HG02938 (cell line): ENCODE measurements around the gene SPINT1.

Source experiments
- ATAC-seq: cut with Tn5 transposase; IDR thresholded peaks from one replicate; pipeline ENCODE4 v1.9.1; 2021; ENCODE audit warnings: mild to moderate bottlenecking, moderate library complexity; ENCODE audit not compliant: unreplicated experiment

The SPINT1 gene

DNA sequence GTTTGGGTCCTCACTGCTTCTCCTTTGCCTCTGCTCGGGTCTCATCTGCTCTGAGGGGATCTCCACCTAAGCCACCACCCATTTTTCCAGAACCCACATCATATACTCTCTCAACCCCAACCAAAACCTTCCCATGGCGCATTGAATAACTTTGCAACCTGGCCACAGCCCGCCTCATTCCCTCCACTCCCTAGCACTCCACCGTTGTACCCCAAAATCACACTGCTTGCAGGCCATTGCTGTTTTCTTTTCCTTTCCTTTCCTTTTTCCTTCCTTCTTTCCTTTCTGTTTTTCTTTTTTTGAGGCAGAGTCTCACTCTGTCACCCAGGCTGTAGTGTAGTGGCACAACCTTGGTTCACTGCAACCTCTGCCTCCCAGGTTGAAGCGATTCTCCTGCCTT, 47.3 kb downstream of the SPINT1 start:
- no peak for ATAC-seq

DNA sequence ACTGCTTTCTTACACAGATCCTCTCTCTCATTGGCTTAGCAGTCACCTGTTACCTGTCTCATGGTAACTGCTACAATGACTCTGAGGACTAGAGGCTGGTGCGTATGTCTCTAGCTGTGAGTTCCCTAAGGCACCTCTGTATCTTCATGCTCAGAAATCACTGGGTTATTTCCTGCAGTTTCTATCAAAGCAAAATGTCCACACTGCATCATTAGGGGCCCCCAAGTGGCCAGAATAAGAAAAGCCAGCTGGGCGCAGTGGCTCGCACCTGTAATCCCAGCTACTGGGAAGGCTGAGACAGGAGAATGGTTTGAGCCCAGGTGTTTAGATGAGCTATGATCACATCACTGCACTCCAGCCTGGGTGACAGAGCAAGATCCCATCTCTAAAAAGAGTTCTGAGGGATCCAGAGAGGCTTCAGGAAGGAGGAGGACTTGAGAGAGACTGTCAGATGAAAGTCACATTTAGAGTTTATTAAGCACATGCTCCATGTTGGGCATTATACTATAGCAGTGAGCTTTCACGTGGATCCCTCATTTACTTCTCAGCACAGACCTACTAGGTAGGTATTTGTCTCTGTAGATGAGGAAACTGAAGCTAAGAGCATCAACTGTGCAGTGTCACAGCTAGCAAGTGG, 48.1 kb downstream of the SPINT1 start:
- ATAC-seq = no peak

DNA sequence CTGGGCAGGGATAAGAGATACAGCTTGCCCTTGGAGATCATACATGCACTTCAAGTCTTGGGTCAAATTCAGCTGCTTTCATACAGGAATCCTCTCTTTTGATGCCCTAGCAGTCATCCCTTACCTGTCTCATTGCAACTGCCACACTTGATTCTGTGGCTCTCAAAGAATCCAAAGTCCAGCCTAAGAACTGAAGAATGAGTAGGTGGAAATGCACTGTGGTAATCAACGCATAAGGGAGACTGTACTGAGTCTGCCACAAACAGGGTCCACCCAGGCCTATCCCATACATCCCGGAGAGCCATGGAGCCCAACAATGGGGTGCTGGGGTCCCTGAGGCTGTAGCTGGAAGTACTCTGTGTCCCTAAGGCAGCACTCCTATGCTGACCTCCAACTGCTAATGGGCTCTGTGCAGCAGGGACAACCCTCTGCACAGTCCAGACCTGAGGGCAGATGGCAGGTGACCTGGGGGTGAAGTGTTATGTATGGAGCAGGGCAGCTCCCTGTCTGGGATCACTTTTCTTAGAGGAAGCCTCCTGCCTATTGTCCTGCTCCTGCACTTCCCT, 48.7 kb downstream of the SPINT1 start:
- ATAC-seq = no peak

DNA sequence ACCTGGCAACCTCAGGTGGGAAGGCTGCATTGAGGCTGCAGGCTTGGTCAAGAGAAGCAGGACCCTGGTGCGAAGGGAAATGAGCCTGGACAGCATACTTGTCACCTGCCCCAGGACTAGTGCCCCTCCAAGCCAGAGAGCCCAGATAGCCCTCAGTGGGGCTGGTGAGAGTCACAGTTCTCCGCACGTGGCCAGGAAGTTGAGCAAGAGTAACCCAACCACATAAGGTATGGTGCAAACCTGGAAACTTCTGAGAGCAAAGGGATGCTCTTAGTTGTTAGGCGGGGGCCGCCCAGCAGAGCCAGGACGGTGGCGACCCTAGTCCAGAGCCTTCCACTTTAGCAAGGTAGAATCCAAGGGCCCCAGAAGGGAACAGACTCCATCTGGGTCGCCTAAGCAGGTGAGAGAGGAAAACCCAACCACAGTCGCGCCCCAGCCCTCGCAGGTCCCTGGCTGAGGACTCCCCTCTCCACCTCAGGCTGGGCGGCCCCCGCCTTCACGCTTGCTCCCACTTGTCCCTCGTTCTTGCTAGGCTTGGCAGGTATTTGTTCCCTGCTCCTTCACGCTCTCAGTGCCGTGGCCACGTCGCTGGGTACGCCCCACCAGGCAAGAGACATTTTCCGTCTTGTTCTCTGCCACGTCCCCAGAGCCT, 49.3 kb downstream of the SPINT1 start:
- ATAC-seq = no peak

DNA sequence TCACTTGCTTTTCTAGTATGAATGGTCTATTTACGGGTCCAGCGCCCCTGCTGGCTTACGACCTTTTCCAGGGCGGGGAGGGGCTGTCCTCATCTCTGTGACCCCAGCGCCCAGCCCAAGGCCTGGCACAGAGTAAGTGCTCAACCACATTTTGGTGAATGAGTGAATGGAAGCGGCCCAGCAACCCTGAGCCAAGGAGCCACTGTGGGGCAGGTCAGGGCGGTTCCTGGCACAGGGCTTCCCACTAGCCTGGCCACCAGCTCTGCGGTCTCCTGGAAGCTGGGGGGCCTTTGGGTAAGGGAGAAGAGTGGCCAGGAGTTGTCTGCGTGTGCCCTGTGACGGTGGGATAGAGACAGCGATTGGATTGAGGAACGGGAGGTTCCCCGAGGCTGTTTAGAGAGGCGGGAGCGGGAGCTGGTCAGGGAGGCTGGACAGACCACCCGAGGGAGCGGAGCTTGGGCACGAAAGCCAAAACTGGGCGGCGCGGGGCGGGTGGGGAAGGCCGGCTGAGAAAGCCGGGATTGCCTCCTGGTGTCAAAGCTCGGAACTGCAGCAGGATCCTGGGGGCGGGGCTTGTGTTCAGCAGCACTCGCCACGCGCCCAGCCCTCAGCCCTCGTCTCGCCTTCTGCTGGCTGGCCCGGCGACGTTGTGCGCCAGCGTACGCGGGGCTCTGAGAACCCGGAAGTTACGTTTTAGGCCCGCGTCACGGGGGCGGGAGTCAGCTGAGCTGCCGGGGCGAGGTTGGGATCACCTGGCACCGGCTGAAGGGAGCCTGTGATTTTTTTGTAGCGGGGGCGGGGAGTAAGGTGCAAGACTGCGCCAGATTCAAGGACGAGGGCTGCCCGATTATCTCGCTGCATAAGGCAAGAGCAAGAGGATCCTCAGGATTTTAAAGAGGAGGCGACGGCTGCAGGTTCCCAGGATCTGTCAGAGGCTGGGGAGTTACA, 50.2 kb downstream of the SPINT1 start, which contains the start of gene VPS18:
TSS of gene VPS18 (plus strand) at position 718 of the 948 bp plus-strand sequence. CDS start 319 bp downstream, outside the sequence.
- ATAC-seq = peak; percentile 74

DNA sequence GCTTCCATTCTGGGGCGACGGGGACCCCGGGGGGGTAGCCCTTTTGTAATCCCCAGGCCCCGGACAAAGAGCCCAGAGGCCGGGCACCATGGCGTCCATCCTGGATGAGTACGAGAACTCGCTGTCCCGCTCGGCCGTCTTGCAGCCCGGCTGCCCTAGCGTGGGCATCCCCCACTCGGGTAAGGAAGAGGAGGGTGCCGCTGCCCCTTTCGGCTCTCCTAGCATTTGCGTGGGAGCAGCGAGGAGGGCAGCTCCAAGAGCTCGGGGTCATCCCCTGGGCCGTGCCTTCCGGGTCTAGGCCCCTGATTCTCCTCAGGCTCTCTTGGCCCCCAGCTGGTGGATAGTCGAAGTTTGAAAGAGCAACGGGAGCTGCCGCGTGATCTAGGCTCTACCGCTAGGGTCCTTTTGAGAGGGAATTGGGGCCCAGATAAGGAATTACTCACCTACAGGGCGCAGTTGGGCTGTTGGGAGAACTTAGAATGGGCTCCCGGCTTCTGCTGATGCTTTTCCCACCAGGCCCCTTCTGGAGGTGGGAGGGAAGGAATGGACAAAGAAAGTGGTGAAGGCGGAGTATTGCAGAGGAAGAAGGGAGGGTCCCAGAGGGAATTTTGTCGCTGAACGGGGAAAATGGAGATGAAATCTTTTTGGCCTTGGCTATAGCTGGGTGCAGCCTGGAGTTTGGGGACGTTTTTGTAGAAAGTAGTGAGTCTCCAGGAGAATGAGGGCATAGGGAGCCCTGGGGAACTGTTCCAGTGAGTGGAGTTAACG, 51.0 kb downstream of the SPINT1 start:
- no peak for ATAC-seq

DNA sequence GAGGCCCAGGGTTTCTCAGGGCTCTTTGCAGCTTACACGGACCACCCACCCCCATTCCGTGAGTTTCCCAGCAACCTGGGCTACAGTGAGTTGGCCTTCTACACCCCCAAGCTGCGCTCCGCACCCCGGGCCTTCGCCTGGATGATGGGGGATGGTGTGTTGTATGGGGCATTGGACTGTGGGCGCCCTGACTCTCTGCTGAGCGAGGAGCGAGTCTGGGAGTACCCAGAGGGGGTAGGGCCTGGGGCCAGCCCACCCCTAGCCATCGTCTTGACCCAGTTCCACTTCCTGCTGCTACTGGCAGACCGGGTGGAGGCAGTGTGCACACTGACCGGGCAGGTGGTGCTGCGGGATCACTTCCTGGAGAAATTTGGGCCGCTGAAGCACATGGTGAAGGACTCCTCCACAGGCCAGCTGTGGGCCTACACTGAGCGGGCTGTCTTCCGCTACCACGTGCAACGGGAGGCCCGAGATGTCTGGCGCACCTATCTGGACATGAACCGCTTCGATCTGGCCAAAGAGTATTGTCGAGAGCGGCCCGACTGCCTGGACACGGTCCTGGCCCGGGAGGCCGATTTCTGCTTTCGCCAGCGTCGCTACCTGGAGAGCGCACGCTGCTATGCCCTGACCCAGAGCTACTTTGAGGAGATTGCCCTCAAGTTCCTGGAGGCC, 55.8 kb downstream of the SPINT1 start:
- ATAC-seq = no peak

DNA sequence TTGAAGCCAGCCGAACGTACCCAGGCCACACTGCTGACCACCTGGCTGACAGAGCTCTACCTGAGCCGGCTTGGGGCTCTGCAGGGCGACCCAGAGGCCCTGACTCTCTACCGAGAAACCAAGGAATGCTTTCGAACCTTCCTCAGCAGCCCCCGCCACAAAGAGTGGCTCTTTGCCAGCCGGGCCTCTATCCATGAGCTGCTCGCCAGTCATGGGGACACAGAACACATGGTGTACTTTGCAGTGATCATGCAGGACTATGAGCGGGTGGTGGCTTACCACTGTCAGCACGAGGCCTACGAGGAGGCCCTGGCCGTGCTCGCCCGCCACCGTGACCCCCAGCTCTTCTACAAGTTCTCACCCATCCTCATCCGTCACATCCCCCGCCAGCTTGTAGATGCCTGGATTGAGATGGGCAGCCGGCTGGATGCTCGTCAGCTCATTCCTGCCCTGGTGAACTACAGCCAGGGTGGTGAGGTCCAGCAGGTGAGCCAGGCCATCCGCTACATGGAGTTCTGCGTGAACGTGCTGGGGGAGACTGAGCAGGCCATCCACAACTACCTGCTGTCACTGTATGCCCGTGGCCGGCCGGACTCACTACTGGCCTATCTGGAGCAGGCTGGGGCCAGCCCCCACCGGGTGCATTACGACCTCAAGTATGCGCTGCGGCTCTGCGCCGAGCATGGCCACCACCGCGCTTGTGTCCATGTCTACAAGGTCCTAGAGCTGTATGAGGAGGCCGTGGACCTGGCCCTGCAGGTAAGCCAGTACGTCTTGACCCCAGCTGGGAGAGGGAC, 56.6 kb downstream of the SPINT1 start:
- no peak for ATAC-seq

DNA sequence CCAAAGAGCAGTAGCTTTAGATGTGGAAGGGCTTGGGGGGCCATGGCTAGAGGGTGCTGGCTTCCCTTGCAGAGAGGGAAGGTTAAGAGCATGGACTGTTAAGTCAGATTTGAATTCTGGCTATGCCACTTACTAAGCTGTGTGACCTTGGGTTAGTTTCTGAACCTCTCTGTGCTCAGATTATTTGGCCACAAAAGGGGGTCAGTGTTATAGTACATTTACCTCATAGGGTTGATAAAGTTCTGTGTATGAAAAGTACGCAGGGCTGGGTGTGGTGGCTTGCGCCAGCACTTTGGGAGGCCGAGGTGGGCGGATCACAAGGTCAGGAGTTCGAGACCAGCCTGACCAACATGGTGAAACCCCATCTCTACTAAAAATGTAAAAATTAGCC, 57.2 kb downstream of the SPINT1 start:
- no peak for ATAC-seq

DNA sequence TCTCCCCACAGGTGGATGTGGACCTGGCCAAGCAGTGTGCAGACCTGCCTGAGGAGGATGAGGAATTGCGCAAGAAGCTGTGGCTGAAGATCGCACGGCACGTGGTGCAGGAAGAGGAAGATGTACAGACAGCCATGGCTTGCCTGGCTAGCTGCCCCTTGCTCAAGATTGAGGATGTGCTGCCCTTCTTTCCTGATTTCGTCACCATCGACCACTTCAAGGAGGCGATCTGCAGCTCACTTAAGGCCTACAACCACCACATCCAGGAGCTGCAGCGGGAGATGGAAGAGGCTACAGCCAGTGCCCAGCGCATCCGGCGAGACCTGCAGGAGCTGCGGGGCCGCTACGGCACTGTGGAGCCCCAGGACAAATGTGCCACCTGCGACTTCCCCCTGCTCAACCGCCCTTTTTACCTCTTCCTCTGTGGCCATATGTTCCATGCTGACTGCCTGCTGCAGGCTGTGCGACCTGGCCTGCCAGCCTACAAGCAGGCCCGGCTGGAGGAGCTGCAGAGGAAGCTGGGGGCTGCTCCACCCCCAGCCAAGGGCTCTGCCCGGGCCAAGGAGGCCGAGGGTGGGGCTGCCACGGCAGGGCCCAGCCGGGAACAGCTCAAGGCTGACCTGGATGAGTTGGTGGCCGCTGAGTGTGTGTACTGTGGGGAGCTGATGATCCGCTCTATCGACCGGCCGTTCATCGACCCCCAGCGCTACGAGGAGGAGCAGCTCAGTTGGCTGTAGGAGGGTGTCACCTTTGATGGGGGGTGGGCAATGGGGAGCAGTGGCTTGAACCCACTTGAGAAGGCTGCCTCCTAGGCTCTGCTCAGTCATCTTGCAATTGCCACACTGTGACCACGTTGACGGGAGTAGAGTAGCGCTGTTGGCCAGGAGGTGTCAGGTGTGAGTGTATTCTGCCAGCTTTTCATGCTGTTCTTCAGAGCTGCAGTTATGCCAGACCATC, 59.0 kb downstream of the SPINT1 start:
- no peak for ATAC-seq

DNA sequence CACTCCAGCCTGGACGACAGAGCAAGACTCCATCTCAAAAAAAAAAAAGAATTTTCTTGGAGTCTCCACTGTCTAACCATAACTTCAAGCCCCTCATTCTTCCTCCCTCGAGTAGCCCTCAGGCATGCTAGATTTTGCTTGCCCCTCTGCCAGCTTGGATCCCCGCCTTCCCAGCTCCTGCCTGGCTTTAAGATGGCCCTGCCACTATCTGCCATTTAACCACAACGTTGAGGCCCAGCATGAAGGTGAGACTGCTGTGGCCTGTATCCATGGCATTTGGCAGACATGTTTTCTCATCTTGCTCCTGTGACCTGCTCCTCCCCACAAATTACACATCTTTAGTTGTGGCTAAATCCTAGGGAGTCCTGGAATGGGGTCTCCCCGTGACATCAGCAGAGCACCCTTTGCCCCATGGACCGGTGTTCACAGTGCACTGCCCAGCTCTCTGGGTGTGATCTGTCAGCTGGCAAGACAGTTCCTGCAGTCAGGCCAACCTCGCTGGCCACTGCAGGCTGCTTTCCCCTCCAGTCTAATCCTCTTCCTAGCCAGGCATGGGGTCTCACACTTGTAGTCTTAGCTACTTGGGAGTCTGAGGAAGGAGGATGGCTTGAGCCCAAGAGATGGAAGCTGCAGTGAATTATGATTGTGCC, 60.8 kb downstream of the SPINT1 start:
- no peak for ATAC-seq

DNA sequence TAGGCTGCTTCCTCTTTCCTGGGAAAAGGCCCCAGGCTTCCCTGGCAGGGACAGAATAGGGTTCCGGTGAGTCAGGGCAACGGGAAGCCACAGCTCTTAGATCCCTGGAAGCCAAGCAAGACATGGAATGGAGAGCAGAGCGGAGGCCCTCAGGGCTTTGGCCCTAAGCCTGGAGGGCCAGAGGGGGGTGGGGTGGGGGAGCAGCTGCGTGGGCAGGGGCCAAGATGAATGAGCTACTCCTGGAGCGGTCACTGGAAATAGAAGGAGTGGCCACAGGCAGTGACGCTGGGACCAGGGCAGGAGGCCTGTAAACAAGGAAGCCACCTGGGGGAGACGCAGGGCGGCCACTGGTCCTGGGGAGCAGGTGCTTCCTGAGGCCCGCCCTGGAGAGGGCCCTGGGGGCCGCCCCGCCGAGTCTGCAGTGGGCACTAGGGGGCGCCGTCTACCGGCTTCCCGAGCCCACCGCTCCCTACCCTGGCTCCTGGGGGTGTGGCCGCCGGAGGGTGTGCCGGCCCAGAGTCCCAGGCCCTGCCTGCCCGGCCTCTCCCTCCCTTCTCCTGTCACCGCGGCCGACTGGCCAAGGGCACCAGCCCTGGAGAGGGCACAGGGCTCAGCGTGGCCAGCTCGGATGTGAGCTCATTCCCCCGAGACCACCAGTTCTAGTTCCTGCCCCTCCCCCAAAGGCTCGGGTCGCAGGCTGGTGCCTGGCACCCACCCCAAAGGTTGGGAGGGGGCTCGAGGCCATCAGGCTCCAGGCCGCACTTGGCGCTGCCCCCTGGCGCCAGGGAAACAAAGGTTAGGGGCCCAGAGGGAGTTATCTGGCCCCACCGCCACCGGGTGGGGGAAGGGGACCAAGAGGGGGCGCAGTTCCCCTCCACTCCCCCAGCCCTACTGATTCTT, 62.5 kb downstream of the SPINT1 start:
- peak; percentile 41 for ATAC-seq

DNA sequence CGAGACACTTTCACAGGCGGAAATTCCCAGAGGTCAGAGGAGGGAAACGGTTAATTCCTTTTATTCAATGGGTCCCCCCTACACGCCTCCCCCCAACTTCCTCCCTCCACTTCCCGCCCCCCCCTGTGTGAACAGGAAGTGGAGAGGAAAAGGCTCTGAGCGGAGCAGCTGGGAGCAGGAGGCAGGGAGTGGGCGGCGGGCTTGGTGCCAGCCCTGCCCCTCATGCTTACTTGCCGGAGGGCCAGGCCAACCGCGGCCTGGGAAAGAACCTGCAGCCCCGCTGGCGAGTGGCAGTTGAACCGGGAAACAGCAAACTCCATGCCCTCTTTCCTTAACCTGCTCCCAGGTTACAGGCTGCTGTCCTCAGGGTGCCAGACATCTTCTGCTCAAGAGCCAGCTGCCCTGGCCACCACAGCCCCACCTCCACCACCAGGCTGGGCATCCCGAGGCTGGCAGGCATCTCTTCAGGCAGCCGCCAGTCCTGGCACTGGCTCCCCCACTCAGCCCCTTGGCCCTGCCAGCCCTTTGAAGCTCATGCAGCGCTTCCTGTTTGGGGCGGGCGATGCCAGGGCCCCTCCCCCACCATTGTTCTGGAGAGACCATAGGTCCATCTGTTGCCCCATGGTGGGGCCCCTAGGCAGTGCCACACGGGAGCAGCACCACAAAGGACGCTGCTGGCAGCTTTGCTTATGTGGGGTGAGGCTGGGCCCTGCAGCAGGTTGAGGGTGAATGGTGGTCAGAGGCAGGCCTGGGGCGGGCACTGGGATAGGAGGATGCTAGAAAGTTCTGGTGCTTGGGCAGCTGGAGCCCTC, 63.3 kb downstream of the SPINT1 start:
- no peak for ATAC-seq
